Suprapubic skin (tissue), 4 donors: ENCODE measurements around the gene CASTOR1. TPM values are rescaled to one million over a fixed set of nuclear protein-coding genes. Genes with fewer than 3 reads are reported as not detected.

ENCODE experiments used
- DNase-seq, 2 donors: peaks; one replicate each; pipeline ENCODE4 v3.0.0-alpha.2; 2019; ENCODE audit warnings: low spot score in 2 of 2
- H3K27ac ChIP-seq: fragments of 200-600 bp; sonication (generic); one replicate; pipeline ENCODE4 v1.5.1; 2019
- H3K27me3 ChIP-seq: fragments of 200-600 bp; sonication (generic); one replicate; pipeline ENCODE4 v1.5.1; 2019
- H3K36me3 ChIP-seq: fragments of 200-600 bp; sonication (generic); one replicate; pipeline ENCODE4 v1.5.1; 2019
- H3K4me1 ChIP-seq: fragments of 200-600 bp; sonication (generic); one replicate; pipeline ENCODE4 v1.5.1; 2019
- H3K4me3 ChIP-seq: fragments of 200-600 bp; sonication (generic); one replicate; pipeline ENCODE4 v1.5.1; 2019; ENCODE audit warnings: mild to moderate bottlenecking
- H3K9me3 ChIP-seq: fragments of 200-600 bp; sonication (generic); one replicate; pipeline ENCODE4 v1.5.1; 2019
- EP300 ChIP-seq: sonication (generic); formaldehyde crosslinking; IDR thresholded peaks from one replicate; pipeline ENCODE4 v1.6.1; 2017; ENCODE audit warnings: antibody characterized with exemption
- POLR2A ChIP-seq, 2 donors: fragments of 450-650 bp; IDR thresholded peaks; one replicate each; pipeline ENCODE4 v1.6.1; 2017; ENCODE audit warnings: antibody characterized with exemption in 2 of 2, mild to moderate bottlenecking in 2 of 2, moderate library complexity in 2 of 2
- POLR2AphosphoS5 ChIP-seq, 3 donors: sonication (generic); formaldehyde crosslinking; IDR thresholded peaks; one replicate each; pipeline ENCODE4 v1.6.1; 2017; ENCODE audit warnings: antibody characterized with exemption in 3 of 3
- WGBS: methylation state at CpG from one replicate; pipeline ENCODE4 v1.1.5; 2018; 5-methylcytosine and 5-hydroxymethylcytosine counted together
- total RNA-seq, 4 donors: library from RNA; depleted of rRNA; stranded (reverse); fragments of >200 nt; gene quantifications; one replicate each; pipeline ENCODE4 v1.1.0, GENCODE V29; 2016
- TF ChIP-seq, protein P1 (sequence below), 2 donors: fragments of 200-600 bp in 1 of 2; fragments of 450-650 bp in 1 of 2; sonication (generic) in 1 of 2; IDR thresholded peaks; one replicate each; pipeline ENCODE4 v1.5.1; 2016 to 2019; ENCODE audit warnings: antibody characterized with exemption in 2 of 2, mild to moderate bottlenecking in 1 of 2, moderate library complexity in 1 of 2

Gene CASTOR1
- total RNA-seq, 4 donors from 2014 or later: 16.3 to 22.8 (median 20.6) TPM

DNA sequence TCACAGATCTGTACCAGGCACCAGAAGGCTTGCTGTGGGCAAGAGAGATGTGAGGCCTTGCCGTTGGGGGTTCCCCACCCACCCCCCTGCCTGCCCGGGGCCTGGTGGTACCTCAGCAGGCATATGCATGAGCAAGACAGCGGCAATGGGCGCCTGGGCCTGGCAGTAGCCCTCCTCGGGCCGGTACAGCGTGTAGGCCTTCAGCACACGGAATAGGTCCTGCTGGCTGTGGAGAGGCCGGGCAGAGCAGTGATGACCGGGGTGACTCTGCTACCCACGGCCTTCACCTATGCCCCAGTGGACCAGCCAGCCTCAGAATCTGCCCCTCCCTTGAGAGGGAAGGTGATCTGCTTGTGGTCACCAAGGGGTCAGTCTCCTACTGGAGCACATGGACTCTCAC is 5.5 kb upstream of the CASTOR1 start:
- H3K36me3 ChIP-seq: peaks cover 79% of the 10 kb centered on the region

DNA sequence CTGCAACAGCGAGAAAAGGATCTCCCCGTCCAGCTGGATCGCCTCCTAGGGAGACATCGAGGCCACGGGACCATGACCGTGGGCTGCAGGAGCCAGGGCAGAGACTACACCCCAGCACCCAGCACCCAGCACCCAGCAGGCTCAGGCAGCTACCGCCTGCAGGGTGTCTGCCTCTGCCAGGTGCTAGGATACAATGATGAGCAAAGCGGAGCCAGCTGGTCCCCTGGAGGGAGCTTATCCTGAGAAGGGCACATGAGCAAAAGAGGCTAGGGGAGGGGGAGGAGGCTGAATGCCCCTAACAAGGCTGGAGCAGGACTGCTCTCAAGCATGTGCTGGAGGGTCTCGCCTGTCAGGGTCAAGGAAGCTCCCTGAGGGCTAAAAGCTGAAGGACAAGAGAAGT is 4.8 kb upstream of the CASTOR1 start:
- 84% methylated on average over 3 of the region's 9 CpGs for WGBS
- Histone ChIP-seq H3K36me3 (peaks cover 73% of the 10 kb centered on the region), H3K27me3 (no peaks in the 10 kb centered on the region), H3K9me3 (no peaks in the 10 kb centered on the region), H3K27ac (no peak overlapping the region), H3K4me3 (no peak overlapping the region), H3K4me1 (peaks cover 83% of the 10 kb centered on the region)
- no peak for DNase-seq
- no peak for TF ChIP-seq POLR2A (IDR thresholded peaks at IDR 0.05)
- TF ChIP-seq POLR2AphosphoS5 (IDR thresholded peaks at IDR 0.05): no peak
- no peak for TF ChIP-seq EP300
- TF ChIP-seq, protein P1, sequence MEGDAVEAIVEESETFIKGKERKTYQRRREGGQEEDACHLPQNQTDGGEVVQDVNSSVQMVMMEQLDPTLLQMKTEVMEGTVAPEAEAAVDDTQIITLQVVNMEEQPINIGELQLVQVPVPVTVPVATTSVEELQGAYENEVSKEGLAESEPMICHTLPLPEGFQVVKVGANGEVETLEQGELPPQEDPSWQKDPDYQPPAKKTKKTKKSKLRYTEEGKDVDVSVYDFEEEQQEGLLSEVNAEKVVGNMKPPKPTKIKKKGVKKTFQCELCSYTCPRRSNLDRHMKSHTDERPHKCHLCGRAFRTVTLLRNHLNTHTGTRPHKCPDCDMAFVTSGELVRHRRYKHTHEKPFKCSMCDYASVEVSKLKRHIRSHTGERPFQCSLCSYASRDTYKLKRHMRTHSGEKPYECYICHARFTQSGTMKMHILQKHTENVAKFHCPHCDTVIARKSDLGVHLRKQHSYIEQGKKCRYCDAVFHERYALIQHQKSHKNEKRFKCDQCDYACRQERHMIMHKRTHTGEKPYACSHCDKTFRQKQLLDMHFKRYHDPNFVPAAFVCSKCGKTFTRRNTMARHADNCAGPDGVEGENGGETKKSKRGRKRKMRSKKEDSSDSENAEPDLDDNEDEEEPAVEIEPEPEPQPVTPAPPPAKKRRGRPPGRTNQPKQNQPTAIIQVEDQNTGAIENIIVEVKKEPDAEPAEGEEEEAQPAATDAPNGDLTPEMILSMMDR (IDR thresholded peaks at IDR 0.05): no peak

More for the DNA sequence above, 5.5 kb upstream of the CASTOR1 start:
- DNase-seq: no peak
- Histone ChIP-seq H3K4me1 (peaks cover 85% of the 10 kb centered on the region), H3K9me3 (no peaks in the 10 kb centered on the region), H3K4me3 (no peak overlapping the region), H3K27ac (no peak overlapping the region), H3K27me3 (no peaks in the 10 kb centered on the region)
- TF ChIP-seq EP300 (no peak), POLR2A (IDR thresholded peaks at IDR 0.05) (no peak), POLR2AphosphoS5 (IDR thresholded peaks at IDR 0.05) (no peak)
- TF ChIP-seq, protein P1 (IDR thresholded peaks at IDR 0.05): no peak
- whole genome bisulfite sequencing: 91% methylated on average over 8 of the region's 11 CpGs

DNA sequence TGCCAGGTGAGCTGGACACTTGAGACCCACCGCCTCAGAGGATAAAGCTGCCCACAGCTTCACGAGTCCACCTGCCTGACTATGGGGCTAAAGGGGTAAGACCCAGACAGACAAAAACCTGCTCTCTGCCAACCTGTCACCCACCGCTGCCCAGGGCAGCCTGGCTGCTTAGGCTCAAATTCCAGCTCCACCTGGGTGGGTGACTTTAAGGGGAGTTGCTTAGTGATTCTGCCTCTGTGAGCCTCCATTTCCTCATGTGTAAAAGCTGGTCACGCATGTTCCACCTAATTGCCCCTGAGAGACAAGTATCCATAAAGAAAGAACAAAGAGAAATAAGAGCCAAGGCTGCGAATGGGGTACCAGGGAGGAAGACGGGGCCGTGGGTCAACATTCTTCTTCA is 3.7 kb upstream of the CASTOR1 start:
- Histone ChIP-seq H3K36me3 (peaks cover 63% of the 10 kb centered on the region), H3K4me3 (no peak overlapping the region), H3K9me3 (no peaks in the 10 kb centered on the region), H3K4me1 (peaks cover 83% of the 10 kb centered on the region), H3K27ac (no peak overlapping the region), H3K27me3 (no peaks in the 10 kb centered on the region)
- 71% methylated on average over 6 of the region's 7 CpGs for WGBS
- no peak for TF ChIP-seq POLR2AphosphoS5 (IDR thresholded peaks at IDR 0.05)
- TF ChIP-seq EP300: no peak
- TF ChIP-seq POLR2A (IDR thresholded peaks at IDR 0.05): no peak
- TF ChIP-seq, protein P1 (IDR thresholded peaks at IDR 0.05): no peak
- no peak for DNase-seq

DNA sequence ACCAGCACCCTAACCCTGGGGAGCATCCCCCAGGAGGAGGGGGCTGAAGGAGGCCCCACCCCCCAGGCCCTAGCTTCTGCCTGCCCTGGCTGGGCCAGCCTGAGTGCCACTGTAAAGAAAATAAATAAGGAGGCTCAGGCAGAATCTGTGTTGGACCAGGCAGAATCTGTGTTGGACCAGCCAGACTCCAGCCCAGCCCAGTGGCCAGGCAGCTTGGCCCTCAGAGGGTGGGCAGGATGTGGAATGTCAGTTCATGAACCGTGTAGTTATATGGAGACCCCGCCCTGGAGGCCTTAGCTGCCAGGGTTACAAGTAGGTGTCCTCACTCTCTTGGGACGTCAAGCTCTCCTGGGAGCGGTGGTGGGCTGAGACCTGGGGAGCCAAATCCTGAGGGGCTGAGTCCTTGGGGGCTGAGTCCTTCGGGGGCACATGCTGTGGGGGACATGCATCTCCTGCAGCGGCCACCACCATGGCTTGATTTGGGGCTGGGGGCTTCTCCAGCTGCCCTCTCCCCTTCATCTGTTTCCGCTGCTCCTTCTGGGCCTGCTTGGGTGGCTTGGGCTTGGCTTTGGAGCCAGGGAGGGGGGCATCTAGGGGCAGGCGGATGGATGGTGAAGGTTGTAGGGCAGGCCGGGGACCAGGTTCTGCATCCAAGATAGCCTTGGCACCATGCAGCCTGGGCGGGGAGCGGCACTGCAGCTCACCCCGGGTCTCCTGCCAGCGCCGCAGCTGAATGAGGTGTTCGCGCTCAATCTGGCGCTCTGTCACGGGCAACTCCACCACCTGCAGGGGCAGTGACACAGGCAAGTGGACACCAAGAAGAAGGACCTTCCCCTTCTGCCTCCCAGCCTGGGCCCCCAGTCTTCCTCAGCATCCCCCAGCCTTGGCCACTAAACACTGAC is 3.0 kb upstream of the CASTOR1 start:
- Histone ChIP-seq H3K9me3 (no peaks in the 10 kb centered on the region), H3K27me3 (no peaks in the 10 kb centered on the region), H3K4me1 (peaks cover 79% of the 10 kb centered on the region), H3K27ac (peak overlapping the region; percentile 92), H3K36me3 (peaks cover 56% of the 10 kb centered on the region), H3K4me3 (no peak overlapping the region)
- 66% methylated on average over 17 of the region's 18 CpGs for WGBS
- DNase-seq: no peak
- TF ChIP-seq, protein P1 (IDR thresholded peaks at IDR 0.05): no peak
- TF ChIP-seq EP300 (no peak), POLR2A (IDR thresholded peaks at IDR 0.05) (no peak)

DNA sequence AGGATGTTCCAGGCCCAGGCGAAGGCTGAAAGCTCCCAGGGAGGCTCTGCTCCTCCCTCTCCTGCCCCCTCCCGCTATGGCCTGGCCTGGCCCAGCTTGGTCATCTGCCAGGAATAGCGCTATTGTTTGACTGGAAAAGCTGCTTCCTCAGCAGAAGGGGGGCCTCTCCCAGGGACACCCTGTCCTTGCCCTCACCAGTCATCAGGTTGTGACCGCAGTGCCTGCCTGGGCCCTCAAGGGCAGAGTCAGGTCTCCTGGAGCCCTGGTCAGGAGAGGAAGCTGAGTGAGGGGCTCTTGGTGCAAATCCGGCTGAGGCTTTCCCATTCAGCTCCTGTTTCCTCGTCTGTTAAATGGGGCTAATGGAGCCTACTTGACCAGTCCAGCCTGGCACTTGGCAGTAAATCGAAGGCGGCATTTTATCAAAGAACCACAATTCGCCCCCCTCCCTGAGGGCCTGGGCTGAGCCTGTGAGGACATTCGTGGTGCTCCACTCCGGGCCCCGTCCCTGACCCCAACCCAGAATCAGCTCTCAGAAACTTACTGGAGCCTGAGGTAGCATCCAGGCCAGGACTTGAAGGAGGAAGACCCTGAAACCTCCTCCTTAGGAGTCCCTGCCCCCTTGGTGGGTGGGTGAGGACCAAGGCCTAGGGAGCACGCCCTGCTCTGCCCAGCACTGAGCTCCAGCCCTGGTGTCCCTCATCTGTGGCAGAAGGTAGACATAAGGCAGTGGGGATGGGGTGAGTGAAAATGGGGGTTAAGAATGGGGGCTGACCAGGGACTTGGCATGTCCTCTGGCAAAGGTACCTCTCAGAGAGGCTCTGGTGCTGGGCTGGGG is 2.0 kb upstream of the CASTOR1 start:
- TF ChIP-seq POLR2AphosphoS5 (IDR thresholded peaks at IDR 0.05): peak; percentile 66 to 98 (median 86)
- TF ChIP-seq, protein P1 (IDR thresholded peaks at IDR 0.05): no peak
- peak; percentile 86 for TF ChIP-seq EP300
- peak overlapping the region; percentile 92 for H3K27ac ChIP-seq
- 55% methylated on average over 11 of the region's 13 CpGs for WGBS
- peaks cover 69% of the 10 kb centered on the region for H3K4me1 ChIP-seq
- peaks cover 49% of the 10 kb centered on the region for H3K36me3 ChIP-seq
- H3K4me3 ChIP-seq: no peak overlapping the region
- no peaks in the 10 kb centered on the region for H3K9me3 ChIP-seq
- H3K27me3 ChIP-seq: no peaks in the 10 kb centered on the region
- peak; percentile 92 to 94 for DNase-seq
